ENCODE measurements around the gene GAREM2.

GAREM2 gene

DNA sequence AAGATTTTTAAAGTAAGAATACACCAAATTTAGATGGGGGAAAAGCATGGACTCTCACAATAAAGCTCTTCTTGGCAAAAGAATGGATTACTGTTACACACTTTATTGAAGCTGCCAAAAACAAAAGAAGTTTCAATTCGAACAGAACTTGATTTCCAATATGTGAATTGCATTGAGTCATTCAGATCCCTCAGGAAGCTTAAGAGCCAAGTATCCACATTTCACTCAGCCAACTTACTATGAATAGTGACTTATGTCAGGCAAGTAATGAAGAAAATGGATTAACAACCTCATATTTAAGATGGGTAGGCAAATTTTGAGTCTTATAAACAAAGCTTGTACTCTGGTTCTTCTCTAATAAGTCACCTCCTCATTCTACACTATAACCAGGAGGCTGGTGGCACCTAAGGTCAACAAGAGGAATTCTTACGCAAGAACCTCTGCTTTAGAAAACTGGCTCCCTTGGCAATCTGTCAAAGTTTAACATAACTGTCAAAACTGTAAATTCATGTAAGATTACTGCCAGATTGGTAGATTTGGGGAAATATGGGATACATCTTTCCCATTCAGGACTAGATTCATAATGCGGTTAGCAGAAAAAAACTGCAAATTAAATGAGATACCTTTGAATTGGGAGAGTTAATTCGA lies 65.5 kb downstream of the GAREM2 start:
- no peak for TF ChIP-seq TEAD4 (IDR thresholded peaks at IDR 0.05)
- no peak for TF ChIP-seq TCF12 (IDR thresholded peaks at IDR 0.05; ENCODE audit: low read depth)
- TF ChIP-seq CEBPB (IDR thresholded peaks at IDR 0.05), result peak; percentile 66
